T47D (cell line): Measurements from ENCODE around the gene CDC16.

ENCODE experiments used
- DNase-seq, 2 experiments: peaks; one replicate each; pipeline versions ENCODE4 v3.0.0 to v3.0.0-alpha.2; 2011 to 2012; ENCODE audit warnings: low read depth in 1 of 2, low spot score in 1 of 2
- JUND ChIP-seq: IDR thresholded peaks from 2 replicates; pipeline ENCODE4 v1.6.1; 2012; ENCODE audit warnings: low read depth
- in situ Hi-C: cut with HindIII; loops from 2 replicates; pipeline ENCODE4 v1.10.0; 2016; ENCODE audit warnings: low sequenced_read_pairs, low pct_unique_long_range_greater_than_20kb

The CDC16 gene

GRCh38 chr13:114275304-114275703 lies 40.6 kb downstream of the CDC16 start:
- in situ Hi-C loops: no loop called here
- no peak for DNase-seq

GRCh38 chr13:114279146-114279545 lies 44.4 kb downstream of the CDC16 start:
- in situ Hi-C loops: no loop called here
- TF ChIP-seq JUND: no peak
- no peak for DNase-seq

More at GRCh38 chr13:114275304-114275703, 40.6 kb downstream of the CDC16 start:
- no peak for TF ChIP-seq JUND

GRCh38 chr13:114279758-114280355 lies 45.2 kb downstream of the CDC16 start:
- no peak for DNase-seq
- TF ChIP-seq JUND: no peak
- in situ Hi-C loops: no loop called here

GRCh38 chr13:114281351-114282040 lies 46.8 kb downstream of the CDC16 start, which contains the start of gene UPF3A:
Gene UPF3A, plus strand, starts transcription at chr13:114281601. Its CDS starts 39 bp downstream, at chr13:114281640.
- in situ Hi-C loops: no loop called here
- DNase-seq: peak; percentile 56 to 94
- no peak for TF ChIP-seq JUND

GRCh38 chr13:114282041-114282670 lies 47.5 kb downstream of the CDC16 start:
- peak; percentile 38 to 56 for DNase-seq
- no peak for TF ChIP-seq JUND
- in situ Hi-C loops: no loop called here

GRCh38 chr13:114283576-114283975 lies 48.9 kb downstream of the CDC16 start:
- in situ Hi-C loops: no loop called here
- DNase-seq: no peak
- TF ChIP-seq JUND: no peak

- no peak for TF ChIP-seq JUND
- DNase-seq: no peak
- in situ Hi-C loops: no loop called here
Observed at GRCh38 chr13:114284680-114285079, 50.0 kb downstream of the CDC16 start.

- TF ChIP-seq JUND: no peak
- in situ Hi-C loops: no loop called here
- DNase-seq: no peak
Observed at GRCh38 chr13:114285166-114285808, 50.6 kb downstream of the CDC16 start.

GRCh38 chr13:114286808-114287207 lies 52.1 kb downstream of the CDC16 start:
- no peak for DNase-seq
- in situ Hi-C loops: no loop called here
- TF ChIP-seq JUND: no peak

- no peak for TF ChIP-seq JUND
- in situ Hi-C loops: no loop called here
- DNase-seq: no peak
Observed at GRCh38 chr13:114288157-114288591, 53.5 kb downstream of the CDC16 start.

- DNase-seq: no peak
- in situ Hi-C loops: no loop called here
- no peak for TF ChIP-seq JUND
Observed at GRCh38 chr13:114296448-114296847, 61.8 kb downstream of the CDC16 start.

GRCh38 chr13:114296902-114297301 lies 62.2 kb downstream of the CDC16 start:
- in situ Hi-C loops: no loop called here
- TF ChIP-seq JUND: no peak
- DNase-seq: no peak

GRCh38 chr13:114298866-114299265 lies 64.2 kb downstream of the CDC16 start:
- no peak for DNase-seq
- TF ChIP-seq JUND: no peak
- in situ Hi-C loops: no loop called here
